B cell (primary cell): ENCODE results near the gene TMC5. TPM values are rescaled to one million over a fixed set of nuclear protein-coding genes. Genes with fewer than 3 reads are reported as not detected.

Source experiments
- ATAC-seq: fragments of 200-7000 bp; cut with Tn5 transposase; one replicate; pipeline ENCODE4 v1.10.0; 2021; ENCODE audit warnings: low read depth, mild to moderate bottlenecking, moderate number of reproducible peaks, moderate library complexity
- CTCF ChIA-PET: fragments of 350-600 bp; sonication (Branson Sonifier 250); formaldehyde crosslinking; loops from one replicate; lab custom pipeline; 2021; ENCODE audit warnings: antibody characterized with exemption, inconsistent platforms; lab: Charles Lee
- POLR2A ChIA-PET: fragments of 350-600 bp; sonication (Branson Sonifier 250); formaldehyde crosslinking; loops from one replicate; lab custom pipeline; 2021; ENCODE audit warnings: antibody characterized with exemption; lab: Charles Lee
- DNase-seq: peaks from one replicate; pipeline ENCODE4 v3.0.0; 2013
- H2AFZ ChIP-seq: 2 replicates; pipeline ENCODE4 v1.6.1; 2012; ENCODE audit warnings: mild to moderate bottlenecking, low read depth, low read length; ENCODE audit not compliant: insufficient read depth, poor library complexity, severe bottlenecking
- H3K27ac ChIP-seq, 2 donors: 1 replicate in 1 of 2; 2 replicates in 1 of 2; pipeline ENCODE4 v1.5.1; 2012 to 2013; ENCODE audit warnings: low read length in 2 of 2, mild to moderate bottlenecking in 2 of 2, moderate library complexity in 1 of 2
- H3K27me3 ChIP-seq, 4 experiments: fragments of 200-600 bp in 1 of 4; sonication (generic) in 1 of 4; replicated peaks in 1 of 4; 1 replicate in 2 of 4; 2 replicates in 2 of 4; pipeline versions ENCODE4 v1.6.1 to v1.7.0; 2013 to 2016; ENCODE audit warnings: low read length in 3 of 4, mild to moderate bottlenecking in 2 of 4, mixed read lengths in 1 of 4, moderate library complexity in 1 of 4; ENCODE audit not compliant: insufficient read depth in 4 of 4, control insufficient read depth in 3 of 4; ENCODE audit errors: control extremely low read depth in 1 of 4
- H3K36me3 ChIP-seq, 2 experiments: replicated peaks in 1 of 2; 1 replicate in 1 of 2; 2 replicates in 1 of 2; pipeline versions ENCODE4 v1.6.1 to v1.7.1; 2013; ENCODE audit warnings: low read length in 1 of 2; ENCODE audit not compliant: insufficient read depth in 2 of 2, control insufficient read depth in 1 of 2; ENCODE audit errors: control extremely low read depth in 1 of 2, extremely low read depth in 1 of 2
- H3K4me1 ChIP-seq, 2 donors: fragments of 200-600 bp in 1 of 2; sonication (generic) in 1 of 2; 1 replicate in 1 of 2; 2 replicates in 1 of 2; pipeline versions ENCODE4 v1.5.1 to v1.6.1; 2013 to 2017; ENCODE audit warnings: low read length in 2 of 2; ENCODE audit not compliant: control insufficient read depth in 2 of 2, insufficient read depth in 2 of 2
- H3K4me2 ChIP-seq: replicated peaks from 2 replicates; pipeline ENCODE3; 2012; ENCODE audit warnings: mild to moderate bottlenecking, low read depth, low read length; ENCODE audit not compliant: poor library complexity, severe bottlenecking
- H3K4me3 ChIP-seq, 5 experiments: fragments of 200-600 bp in 1 of 5; sonication (generic) in 1 of 5; 1 replicate in 3 of 5; 2 replicates in 2 of 5; pipeline versions ENCODE4 v1.5.1 to v1.7.0; 2011 to 2016; ENCODE audit warnings: low read length in 4 of 5, mild to moderate bottlenecking in 4 of 5, low read depth in 2 of 5, control low read depth in 1 of 5, moderate library complexity in 1 of 5; ENCODE audit not compliant: insufficient read depth in 1 of 5; ENCODE audit errors: control extremely low read depth in 1 of 5, extremely low read depth in 1 of 5
- H3K79me2 ChIP-seq: fragments of 200-600 bp; sonication (generic); one replicate; pipeline ENCODE4 v1.6.0; 2016; ENCODE audit warnings: low read length; ENCODE audit not compliant: control insufficient read depth, insufficient read depth
- H3K9ac ChIP-seq: fragments of 200-600 bp; sonication (generic); 2 replicates; pipeline ENCODE4 v1.6.1; 2017; ENCODE audit warnings: mild to moderate bottlenecking, low read length, moderate library complexity
- H3K9me3 ChIP-seq, 3 donors: one replicate each; pipeline versions ENCODE4 v1.6.1 to v1.7.1; 2013; ENCODE audit warnings: low read length in 2 of 3; ENCODE audit not compliant: control insufficient read depth in 2 of 3, insufficient read depth in 1 of 3; ENCODE audit errors: control extremely low read depth in 1 of 3
- H4K20me1 ChIP-seq: 2 replicates; pipeline ENCODE4 v1.6.0; 2012; ENCODE audit warnings: mild to moderate bottlenecking, low read length; ENCODE audit not compliant: insufficient read depth, control insufficient read depth, poor library complexity, severe bottlenecking
- H3K27ac Mint-ChIP-seq: one replicate; pipeline ENCODE4 v1.8.0; 2021; ENCODE audit warnings: mixed read lengths
- H3K27me3 Mint-ChIP-seq: one replicate; pipeline ENCODE4 v1.8.0; 2021; ENCODE audit warnings: mixed read lengths
- H3K4me1 Mint-ChIP-seq: one replicate; pipeline ENCODE4 v1.8.0; 2021; ENCODE audit warnings: mixed read lengths
- H3K4me3 Mint-ChIP-seq: one replicate; pipeline ENCODE4 v1.8.0; 2021; ENCODE audit warnings: mixed read lengths
- H3K9me3 Mint-ChIP-seq: one replicate; pipeline ENCODE4 v1.8.0; 2022; ENCODE audit warnings: mixed read lengths; ENCODE audit not compliant: insufficient read depth
- WGBS: methylation state at CpG from one replicate; pipeline ENCODE4 v1.1.5; 2013; ENCODE audit warnings: missing lambda C conversion rate; ENCODE audit not compliant: insufficient coverage; 5-methylcytosine and 5-hydroxymethylcytosine counted together
- intact Hi-C: fragments of 100-400 bp; cut with micrococcal nuclease; formaldehyde crosslinking; loops from one replicate; pipeline ENCODE4 v1.10.0; 2022
- polyA plus RNA-seq: library from polyadenylated mRNA; depleted of rRNA; stranded (reverse); fragments of >200 nt; gene quantifications from 2 replicates; pipeline ENCODE4 v1.2.3, GENCODE V29; 2012
- total RNA-seq, 2 donors: library from RNA; stranded (reverse); fragments of 120-200 nt in 1 of 2; gene quantifications; 1 replicate in 1 of 2; 2 replicates in 1 of 2; pipeline versions ENCODE4 v1.2.3 to v1.2.4, GENCODE V29; 2013 to 2022
- TF ChIP-seq, protein P1 (sequence below): fragments of 200-600 bp; IDR thresholded peaks from one replicate; pipeline ENCODE4 v1.8.0; 2022; ENCODE audit warnings: antibody characterized with exemption, mild to moderate bottlenecking

TMC5 gene
- total and polyA plus RNA-seq, 2 donors (not counting 1 experiment from before 2014, with no cell fraction given): not detected

DNA sequence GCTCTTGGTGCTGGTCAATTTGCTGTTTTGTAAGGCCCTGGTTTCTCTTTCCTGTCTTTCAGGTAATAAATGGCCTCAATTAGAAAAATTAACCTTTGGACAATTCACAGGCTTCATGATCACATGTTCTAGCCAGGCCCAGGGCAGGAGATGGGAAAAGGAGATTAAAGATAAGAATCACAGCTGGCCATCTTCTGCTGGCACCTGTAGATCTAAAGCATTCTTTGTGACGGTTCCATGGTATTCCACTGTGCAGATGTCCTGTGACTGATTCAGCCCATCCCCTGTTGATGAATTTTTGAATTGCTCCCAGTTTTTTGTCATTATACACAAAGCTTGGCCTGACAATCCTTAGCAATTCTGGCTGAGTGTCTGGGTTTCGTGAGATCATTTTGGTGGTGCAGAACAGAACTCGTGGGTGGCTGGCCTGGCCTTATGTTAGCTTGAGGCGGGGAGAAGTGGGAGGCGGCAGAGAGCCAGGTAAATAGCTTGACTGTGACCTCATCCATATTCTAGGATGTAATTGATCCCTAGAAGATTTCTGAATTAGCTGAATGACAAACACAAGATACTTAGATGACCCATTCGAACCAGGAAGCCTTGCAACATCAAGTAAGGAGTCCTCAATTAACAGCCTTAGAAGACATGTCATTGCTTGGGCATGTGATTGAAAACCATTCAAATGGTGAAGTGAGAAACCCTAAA, 14.1 kb downstream of the TMC5 start:
- H3K9ac ChIP-seq: no peak overlapping the region
- TF ChIP-seq, protein P1, sequence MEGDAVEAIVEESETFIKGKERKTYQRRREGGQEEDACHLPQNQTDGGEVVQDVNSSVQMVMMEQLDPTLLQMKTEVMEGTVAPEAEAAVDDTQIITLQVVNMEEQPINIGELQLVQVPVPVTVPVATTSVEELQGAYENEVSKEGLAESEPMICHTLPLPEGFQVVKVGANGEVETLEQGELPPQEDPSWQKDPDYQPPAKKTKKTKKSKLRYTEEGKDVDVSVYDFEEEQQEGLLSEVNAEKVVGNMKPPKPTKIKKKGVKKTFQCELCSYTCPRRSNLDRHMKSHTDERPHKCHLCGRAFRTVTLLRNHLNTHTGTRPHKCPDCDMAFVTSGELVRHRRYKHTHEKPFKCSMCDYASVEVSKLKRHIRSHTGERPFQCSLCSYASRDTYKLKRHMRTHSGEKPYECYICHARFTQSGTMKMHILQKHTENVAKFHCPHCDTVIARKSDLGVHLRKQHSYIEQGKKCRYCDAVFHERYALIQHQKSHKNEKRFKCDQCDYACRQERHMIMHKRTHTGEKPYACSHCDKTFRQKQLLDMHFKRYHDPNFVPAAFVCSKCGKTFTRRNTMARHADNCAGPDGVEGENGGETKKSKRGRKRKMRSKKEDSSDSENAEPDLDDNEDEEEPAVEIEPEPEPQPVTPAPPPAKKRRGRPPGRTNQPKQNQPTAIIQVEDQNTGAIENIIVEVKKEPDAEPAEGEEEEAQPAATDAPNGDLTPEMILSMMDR: no peak
- 100% methylated on average over 4 of the region's 6 CpGs for WGBS
- H4K20me1 ChIP-seq: no peaks in the 10 kb centered on the region
- H3K4me2 ChIP-seq: no peak overlapping the region
- H3K27ac ChIP-seq: no peak overlapping the region
- ATAC-seq: no peak
- no peaks in the 10 kb centered on the region for H3K36me3 ChIP-seq
- POLR2A ChIA-PET: interaction anchor here (0.6 kb wide), 1 partner anchor 1300 kb away, joined by 3 read pairs; no protein-coding TSS in a partner anchor
- DNase-seq: no peak
- no peak overlapping the region for H3K27ac Mint-ChIP-seq
- H3K9me3 Mint-ChIP-seq: no peaks in the 10 kb centered on the region
- H3K9me3 ChIP-seq: no peaks in the 10 kb centered on the region
- no peak overlapping the region for H3K4me3 Mint-ChIP-seq
- H3K27me3 ChIP-seq: no peaks in the 10 kb centered on the region
- intact Hi-C loops: no loop called here
- H3K79me2 ChIP-seq: no peaks in the 10 kb centered on the region
- H3K4me3 ChIP-seq: no peak overlapping the region
- H2AFZ ChIP-seq: no peak overlapping the region
- peaks cover 8% of the 10 kb centered on the region for H3K27me3 Mint-ChIP-seq
- peaks cover 3% of the 10 kb centered on the region for H3K4me1 Mint-ChIP-seq
- CTCF ChIA-PET: no interaction called here
- peaks cover 0 to 3% of the 10 kb centered on the region in 2 donors for H3K4me1 ChIP-seq

DNA sequence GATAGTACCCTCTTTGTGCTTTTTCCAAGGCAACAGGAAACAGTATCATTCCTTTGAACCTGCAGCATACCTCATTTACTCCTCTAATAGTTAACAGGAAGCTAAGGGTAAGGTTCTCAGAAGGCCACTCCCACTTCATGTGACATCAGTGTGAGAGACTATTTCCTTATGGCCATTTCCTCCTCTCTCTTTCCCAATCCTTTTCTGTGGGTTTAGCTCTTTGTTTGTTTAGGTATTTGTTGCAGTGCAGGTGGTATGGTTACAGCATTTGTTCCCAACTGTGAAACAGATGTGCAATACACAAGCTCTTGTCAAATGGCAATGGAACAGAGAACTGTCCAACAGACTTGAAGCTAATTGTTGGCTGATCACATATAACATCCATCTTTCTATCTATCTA, 14.7 kb downstream of the TMC5 start:
- no peaks in the 10 kb centered on the region for H3K9me3 Mint-ChIP-seq
- Histone ChIP-seq H4K20me1 (no peaks in the 10 kb centered on the region), H3K9me3 (no peaks in the 10 kb centered on the region), H3K79me2 (no peaks in the 10 kb centered on the region), H3K27ac (no peak overlapping the region), H2AFZ (no peak overlapping the region), H3K27me3 (no peaks in the 10 kb centered on the region), H3K36me3 (no peaks in the 10 kb centered on the region), H3K4me2 (no peak overlapping the region), H3K4me1 (peaks cover 3 to 9% of the 10 kb centered on the region in 2 donors), H3K9ac (no peak overlapping the region), H3K4me3 (no peak overlapping the region)
- intact Hi-C loops: no loop called here
- no peak overlapping the region for H3K27ac Mint-ChIP-seq
- ChIA-PET POLR2A (no interaction called here), CTCF (no interaction called here)
- TF ChIP-seq, protein P1: no peak
- H3K27me3 Mint-ChIP-seq: peaks cover 8% of the 10 kb centered on the region
- no peak for ATAC-seq
- peaks cover 8% of the 10 kb centered on the region for H3K4me1 Mint-ChIP-seq
- no peak overlapping the region for H3K4me3 Mint-ChIP-seq
- no peak for DNase-seq
